AG04449 (cell line): ENCODE measurements around the gene EMSY.

Source experiments
- CTCF ChIA-PET: fragments of 350-600 bp; formaldehyde crosslinking; extraction: SDS; loops from one replicate; lab custom pipeline; 2021; ENCODE audit warnings: antibody characterized with exemption; lab: Yijun Ruan, JAX
- POLR2A ChIA-PET: fragments of 400-600, 350-600 bp; formaldehyde crosslinking; extraction: SDS; loops from one replicate; lab custom pipeline; 2020; ENCODE audit warnings: antibody characterized with exemption, inconsistent platforms; lab: Yijun Ruan, JAX
- DNase-seq: peaks from one replicate; pipeline ENCODE4 v3.0.0-alpha.2; 2010; ENCODE audit warnings: low read depth, low spot score
- H3K4me3 ChIP-seq: 2 replicates; pipeline ENCODE4 v1.5.1; 2011; ENCODE audit warnings: low read depth, mild to moderate bottlenecking, control low read depth, low read length
- CTCF ChIP-seq: IDR thresholded peaks from one replicate; pipeline ENCODE4 v1.5.1; 2011; ENCODE audit warnings: mild to moderate bottlenecking, moderate library complexity, low read length, control low read depth, inconsistent platforms; ENCODE audit not compliant: insufficient read depth; ENCODE audit errors: missing control alignments

EMSY gene

GRCh38 chr11:76558473-76558872, 113.7 kb downstream of the EMSY start:
- TF ChIP-seq CTCF, result no peak
- ChIA-PET POLR2A (no interaction called here), CTCF (no interaction called here)
- DNase-seq, result no peak
- H3K4me3 ChIP-seq, result no peak overlapping the region

- DNase-seq, result no peak
- no peak overlapping the region for H3K4me3 ChIP-seq
- ChIA-PET POLR2A (no interaction called here), CTCF (no interaction called here)
- no peak for TF ChIP-seq CTCF
Observed at GRCh38 chr11:76558891-76559290, 114.1 kb downstream of the EMSY start.

GRCh38 chr11:76559346-76559745, 114.5 kb downstream of the EMSY start:
- ChIA-PET CTCF (no interaction called here), POLR2A (no interaction called here)
- DNase-seq, result no peak
- H3K4me3 ChIP-seq, result no peak overlapping the region
- no peak for TF ChIP-seq CTCF

GRCh38 chr11:76560219-76560618, 115.4 kb downstream of the EMSY start:
- ChIA-PET POLR2A (no interaction called here), CTCF (interaction anchor here (0.8 to 1.5 kb wide), 2 partner anchors 12 to 162 kb away, joined by 4 to 5 read pairs; no protein-coding TSS in a partner anchor)
- no peak for DNase-seq
- no peak overlapping the region for H3K4me3 ChIP-seq
- TF ChIP-seq CTCF, result no peak

- CTCF ChIA-PET, result interaction anchor here (0.8 to 1.5 kb wide), 4 partner anchors 9 to 161 kb away, joined by 3 to 5 read pairs (median 4); no protein-coding TSS in a partner anchor
Observed at GRCh38 chr11:76561245-76561644, 116.4 kb downstream of the EMSY start.

GRCh38 chr11:76562541-76562940, 117.7 kb downstream of the EMSY start:
- no peak for DNase-seq
- TF ChIP-seq CTCF, result no peak
- CTCF ChIA-PET, result no interaction called here
- POLR2A ChIA-PET, result no interaction called here
- no peak overlapping the region for H3K4me3 ChIP-seq

More at GRCh38 chr11:76561245-76561644, 116.4 kb downstream of the EMSY start:
- H3K4me3 ChIP-seq, result no peak overlapping the region
- POLR2A ChIA-PET, result no interaction called here
- no peak for DNase-seq
- TF ChIP-seq CTCF, result no peak
